Mammary epithelial cell (primary cell): ENCODE results near the gene CCR9.
A peak's percentile ranks its signal among the peaks of the same experiment; 100 is the strongest.

Experiments used
- EZH2 ChIP-seq: IDR thresholded peaks from 2 replicates; pipeline ENCODE4 v1.6.1; 2012; ENCODE audit warnings: low read length, inconsistent platforms, borderline replicate concordance
- TF ChIP-seq, protein P1 (sequence below), 2 donors: IDR thresholded peaks in 1 of 2; conservative IDR thresholded peaks in 1 of 2; 2 replicates each; pipeline ENCODE4 v1.5.1; 2011 to 2012; ENCODE audit warnings: inconsistent platforms in 2 of 2, low read length in 2 of 2, mild to moderate bottlenecking in 2 of 2, control low read depth in 1 of 2, low read depth in 1 of 2; ENCODE audit not compliant: insufficient read depth in 1 of 2; ENCODE audit errors: extremely low read depth in 1 of 2

DNA sequence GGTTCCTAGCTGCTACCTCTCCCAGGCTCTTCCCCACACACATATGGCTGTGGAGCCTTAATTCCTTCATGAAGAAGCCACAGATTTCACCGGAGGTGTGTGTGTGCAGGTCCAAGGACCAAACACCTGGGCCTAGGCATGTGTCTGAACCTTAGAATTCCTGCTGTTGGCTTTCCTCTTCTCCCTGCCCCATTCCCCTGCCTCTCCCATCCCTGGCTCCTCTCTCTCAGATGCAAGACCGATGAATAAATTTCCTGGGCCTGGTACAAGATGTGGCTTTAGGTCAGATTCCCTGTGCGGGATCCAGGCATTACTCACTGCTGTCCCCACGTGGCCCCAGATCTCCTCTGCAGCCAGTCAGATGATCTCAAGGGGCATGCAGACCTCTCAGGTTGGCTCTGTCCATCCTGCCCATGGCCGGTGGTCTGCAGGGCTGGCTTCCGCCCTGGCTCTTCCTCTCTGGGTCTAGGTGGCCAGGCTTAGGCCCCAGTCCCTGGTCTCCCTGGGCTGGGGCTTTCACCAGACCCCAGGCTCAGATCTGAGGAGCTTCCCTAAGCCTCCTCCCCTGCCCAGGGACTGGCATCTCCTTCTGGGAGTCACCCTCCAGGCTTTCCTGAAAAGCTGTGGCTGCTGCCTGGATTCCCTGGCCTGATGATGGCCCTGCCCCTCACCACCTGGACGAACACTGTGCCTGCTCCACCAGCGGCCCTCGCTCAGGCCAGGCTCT lies 20.5 kb downstream of the CCR9 start:
- TF ChIP-seq, protein P1, sequence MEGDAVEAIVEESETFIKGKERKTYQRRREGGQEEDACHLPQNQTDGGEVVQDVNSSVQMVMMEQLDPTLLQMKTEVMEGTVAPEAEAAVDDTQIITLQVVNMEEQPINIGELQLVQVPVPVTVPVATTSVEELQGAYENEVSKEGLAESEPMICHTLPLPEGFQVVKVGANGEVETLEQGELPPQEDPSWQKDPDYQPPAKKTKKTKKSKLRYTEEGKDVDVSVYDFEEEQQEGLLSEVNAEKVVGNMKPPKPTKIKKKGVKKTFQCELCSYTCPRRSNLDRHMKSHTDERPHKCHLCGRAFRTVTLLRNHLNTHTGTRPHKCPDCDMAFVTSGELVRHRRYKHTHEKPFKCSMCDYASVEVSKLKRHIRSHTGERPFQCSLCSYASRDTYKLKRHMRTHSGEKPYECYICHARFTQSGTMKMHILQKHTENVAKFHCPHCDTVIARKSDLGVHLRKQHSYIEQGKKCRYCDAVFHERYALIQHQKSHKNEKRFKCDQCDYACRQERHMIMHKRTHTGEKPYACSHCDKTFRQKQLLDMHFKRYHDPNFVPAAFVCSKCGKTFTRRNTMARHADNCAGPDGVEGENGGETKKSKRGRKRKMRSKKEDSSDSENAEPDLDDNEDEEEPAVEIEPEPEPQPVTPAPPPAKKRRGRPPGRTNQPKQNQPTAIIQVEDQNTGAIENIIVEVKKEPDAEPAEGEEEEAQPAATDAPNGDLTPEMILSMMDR (conservative IDR thresholded peaks at IDR 0.05 in 1 of 2, IDR thresholded peaks at IDR 0.05 in 1 of 2; ENCODE audit: extremely low read depth in 1 of 2, insufficient read depth in 1 of 2, low read depth in 1 of 2, low read length in 2 of 2), result peak; percentile 18 to 52
- no peak for TF ChIP-seq EZH2
